GM12873 (cell line): ENCODE measurements around the gene PHAX.

Experiments
- TF ChIP-seq, protein P1 (sequence below): IDR thresholded peaks from 2 replicates; pipeline ENCODE4 v1.5.1; 2012; ENCODE audit warnings: low read depth, mild to moderate bottlenecking, moderate library complexity, low read length, control low read depth; ENCODE audit not compliant: insufficient read depth; ENCODE audit errors: missing control alignments

PHAX gene

DNA sequence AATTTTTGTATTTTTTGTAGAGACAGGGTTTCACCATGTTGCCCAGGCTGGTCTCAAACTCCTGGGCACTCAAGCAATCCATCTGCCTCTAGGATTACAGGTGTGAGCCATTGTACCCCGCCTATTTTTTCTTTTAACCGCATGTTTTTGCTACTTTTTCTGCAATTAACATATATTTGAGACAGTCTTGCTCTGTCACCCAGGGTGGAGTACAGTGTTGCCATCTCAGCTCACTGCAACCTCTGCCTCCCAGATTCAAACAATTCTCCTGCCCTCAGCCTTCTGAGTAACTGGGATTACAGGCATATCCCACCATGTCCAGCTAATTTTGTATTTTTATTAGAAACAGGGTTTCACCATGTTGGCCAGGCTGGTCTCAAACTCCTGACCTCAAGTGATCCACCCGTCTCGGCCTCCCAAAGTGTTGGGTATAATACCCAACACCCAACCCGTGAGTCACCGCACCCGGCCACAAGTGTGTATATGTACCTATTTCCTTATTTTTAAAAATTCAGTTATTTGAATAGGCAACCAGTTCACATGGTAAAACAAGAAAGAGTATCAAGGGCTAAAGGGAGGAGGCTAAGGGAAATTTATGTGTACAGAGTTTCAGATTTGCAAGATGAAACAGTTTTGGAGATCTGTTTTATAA lies 13.3 kb downstream of the PHAX start:
- TF ChIP-seq, protein P1, sequence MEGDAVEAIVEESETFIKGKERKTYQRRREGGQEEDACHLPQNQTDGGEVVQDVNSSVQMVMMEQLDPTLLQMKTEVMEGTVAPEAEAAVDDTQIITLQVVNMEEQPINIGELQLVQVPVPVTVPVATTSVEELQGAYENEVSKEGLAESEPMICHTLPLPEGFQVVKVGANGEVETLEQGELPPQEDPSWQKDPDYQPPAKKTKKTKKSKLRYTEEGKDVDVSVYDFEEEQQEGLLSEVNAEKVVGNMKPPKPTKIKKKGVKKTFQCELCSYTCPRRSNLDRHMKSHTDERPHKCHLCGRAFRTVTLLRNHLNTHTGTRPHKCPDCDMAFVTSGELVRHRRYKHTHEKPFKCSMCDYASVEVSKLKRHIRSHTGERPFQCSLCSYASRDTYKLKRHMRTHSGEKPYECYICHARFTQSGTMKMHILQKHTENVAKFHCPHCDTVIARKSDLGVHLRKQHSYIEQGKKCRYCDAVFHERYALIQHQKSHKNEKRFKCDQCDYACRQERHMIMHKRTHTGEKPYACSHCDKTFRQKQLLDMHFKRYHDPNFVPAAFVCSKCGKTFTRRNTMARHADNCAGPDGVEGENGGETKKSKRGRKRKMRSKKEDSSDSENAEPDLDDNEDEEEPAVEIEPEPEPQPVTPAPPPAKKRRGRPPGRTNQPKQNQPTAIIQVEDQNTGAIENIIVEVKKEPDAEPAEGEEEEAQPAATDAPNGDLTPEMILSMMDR: no peak

GRCh38 chr5:126615286-126615685 lies 14.5 kb downstream of the PHAX start:
- TF ChIP-seq, protein P1: peak; percentile 37

DNA sequence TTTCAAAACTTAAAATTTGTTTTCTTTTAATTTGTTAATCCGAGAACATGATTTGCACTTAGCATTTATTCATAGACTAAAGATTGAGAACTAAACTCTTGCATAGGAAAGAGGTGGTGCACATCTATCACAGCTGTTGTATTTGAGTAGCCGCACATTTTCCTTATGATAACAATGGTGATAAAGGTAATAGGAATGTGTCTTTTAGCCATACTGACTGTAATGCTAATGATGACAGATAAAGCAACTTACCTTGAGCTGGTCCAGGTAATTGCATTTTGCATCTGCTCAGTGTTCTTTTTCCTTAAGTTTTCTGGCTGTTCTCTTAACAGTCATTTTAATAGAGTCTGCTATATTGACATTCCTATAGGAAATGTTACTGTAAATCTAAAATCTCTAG lies 19.0 kb downstream of the PHAX start:
- TF ChIP-seq, protein P1: no peak

- TF ChIP-seq, protein P1: no peak
These were observed 23.8 kb downstream of the PHAX start for GRCh38 chr5:126624534-126624933.

DNA sequence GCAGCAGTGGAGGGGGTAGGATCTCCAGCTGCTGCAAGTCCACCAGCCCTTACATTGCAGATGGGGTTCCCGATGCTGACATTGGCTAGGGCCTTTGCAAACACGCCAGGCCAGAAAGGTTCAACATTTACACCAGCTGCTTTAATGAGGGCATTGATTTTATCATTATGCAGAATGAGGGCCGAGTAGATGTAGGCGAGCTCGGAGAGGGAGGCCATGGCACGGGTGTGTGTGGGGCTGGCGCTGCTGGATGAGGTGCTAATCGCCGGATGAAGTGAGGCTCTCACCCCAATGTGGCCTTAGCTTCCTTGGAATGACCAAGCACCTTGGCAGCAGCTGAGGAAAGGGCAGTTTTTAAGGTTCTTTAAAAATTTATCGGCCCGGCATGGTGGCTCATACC lies 27.4 kb downstream of the PHAX start:
- TF ChIP-seq, protein P1: no peak

DNA sequence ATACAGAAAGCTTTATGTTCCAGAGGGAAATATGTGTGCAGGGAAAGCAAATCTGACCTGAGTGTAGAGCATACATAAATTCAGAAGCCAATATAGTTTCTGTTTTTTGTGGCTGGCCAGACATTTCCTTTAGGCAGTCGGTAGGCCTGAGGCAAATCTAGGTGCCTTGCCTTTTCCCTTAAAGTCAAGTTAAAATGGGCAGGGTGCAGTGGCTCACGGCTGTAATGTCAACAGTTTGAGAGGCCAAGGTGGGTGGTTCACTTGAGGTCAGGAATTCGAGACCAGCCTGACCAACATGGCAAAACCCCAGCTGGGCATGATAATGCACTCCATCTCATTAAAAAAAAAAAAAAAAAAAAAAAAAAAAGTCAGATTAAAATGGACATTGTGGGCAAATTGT lies 31.2 kb downstream of the PHAX start:
- TF ChIP-seq, protein P1: no peak

- TF ChIP-seq, protein P1: no peak
These were observed 32.8 kb downstream of the PHAX start for GRCh38 chr5:126633552-126633951.

DNA sequence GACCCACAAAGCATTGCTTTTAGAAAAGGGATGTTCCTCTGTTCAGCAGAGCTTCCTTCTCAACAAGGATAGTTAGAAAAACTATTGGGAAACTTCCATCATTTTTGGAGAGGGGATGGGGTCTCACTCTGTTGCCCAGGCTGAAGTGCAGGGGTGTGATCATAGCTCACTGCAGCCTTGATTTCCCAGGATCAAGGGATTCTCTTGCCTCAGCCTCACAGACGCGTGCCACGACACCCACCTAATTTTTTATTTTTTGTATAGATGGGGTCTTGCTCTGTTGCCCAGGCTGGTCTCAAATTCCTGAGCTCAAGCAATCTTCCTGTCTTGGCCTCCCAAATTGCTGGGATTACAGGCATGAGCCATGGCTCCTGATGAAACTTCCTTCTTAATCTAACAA lies 34.8 kb downstream of the PHAX start:
- TF ChIP-seq, protein P1: no peak
